SK-N-DZ (cell line): ENCODE measurements around the gene FOXP1.

Experiments used
- DNase-seq: peaks from one replicate; pipeline ENCODE4 v3.0.0-alpha.2; 2015; ENCODE audit warnings: low spot score

The FOXP1 gene

GRCh38 chr3:71308836-71309235 is 274.7 kb downstream of the FOXP1 start:
- DNase-seq, result no peak

GRCh38 chr3:71307991-71308697 is 275.4 kb downstream of the FOXP1 start:
- no peak for DNase-seq

GRCh38 chr3:71305231-71306206 is 278.0 kb downstream of the FOXP1 start:
- peak; percentile 16 for DNase-seq

GRCh38 chr3:71304684-71305083 is 278.8 kb downstream of the FOXP1 start:
- DNase-seq, result no peak

DNA sequence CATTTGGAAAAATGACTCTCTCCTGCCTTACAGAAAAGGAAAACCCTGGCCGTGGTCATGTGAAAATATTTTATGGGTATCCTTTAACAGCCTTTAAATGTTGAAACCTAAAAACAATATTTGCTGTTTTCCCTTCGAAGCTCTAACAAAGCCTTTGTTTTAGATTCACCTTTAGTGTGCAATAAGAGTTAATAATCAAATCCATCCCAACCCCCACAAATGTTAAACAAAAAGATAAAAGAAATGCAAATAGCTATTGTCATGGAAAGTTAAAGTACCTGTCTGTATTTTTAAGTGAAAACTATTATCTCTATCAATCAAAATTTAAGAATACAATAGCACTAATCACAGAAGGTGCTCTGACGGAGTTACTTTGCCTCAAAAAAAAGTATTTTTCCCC is 279.3 kb downstream of the FOXP1 start:
- DNase-seq, result no peak

DNA sequence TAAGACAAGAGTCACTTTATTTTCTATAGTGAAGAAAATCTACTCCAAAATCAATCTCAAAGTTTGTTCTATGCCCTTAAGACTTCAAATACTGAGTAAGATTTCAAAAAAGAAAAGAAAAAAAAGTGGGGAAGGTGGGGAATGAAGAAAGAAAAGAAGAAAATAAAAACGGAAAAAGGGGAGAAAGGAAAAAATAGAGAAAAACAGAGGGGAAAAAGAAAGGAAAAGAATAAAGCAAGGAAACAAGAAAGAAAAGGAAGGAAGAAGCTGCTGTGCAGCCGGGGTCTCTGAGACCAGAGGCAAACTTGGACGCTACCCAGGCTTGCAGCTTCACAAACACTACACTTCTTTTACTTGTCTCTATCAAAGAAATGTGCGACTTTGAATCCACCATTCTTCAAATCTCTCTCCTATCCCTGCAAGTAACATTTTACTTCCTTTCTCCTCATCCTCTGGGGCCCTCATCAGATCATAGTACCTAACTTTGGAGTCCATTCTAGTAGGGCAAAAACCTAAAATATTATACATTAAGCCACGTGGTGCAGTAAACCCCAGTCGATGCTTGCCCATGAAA is 279.8 kb downstream of the FOXP1 start:
- DNase-seq, result no peak

GRCh38 chr3:71302604-71303003 is 280.9 kb downstream of the FOXP1 start:
- DNase-seq, result no peak

DNA sequence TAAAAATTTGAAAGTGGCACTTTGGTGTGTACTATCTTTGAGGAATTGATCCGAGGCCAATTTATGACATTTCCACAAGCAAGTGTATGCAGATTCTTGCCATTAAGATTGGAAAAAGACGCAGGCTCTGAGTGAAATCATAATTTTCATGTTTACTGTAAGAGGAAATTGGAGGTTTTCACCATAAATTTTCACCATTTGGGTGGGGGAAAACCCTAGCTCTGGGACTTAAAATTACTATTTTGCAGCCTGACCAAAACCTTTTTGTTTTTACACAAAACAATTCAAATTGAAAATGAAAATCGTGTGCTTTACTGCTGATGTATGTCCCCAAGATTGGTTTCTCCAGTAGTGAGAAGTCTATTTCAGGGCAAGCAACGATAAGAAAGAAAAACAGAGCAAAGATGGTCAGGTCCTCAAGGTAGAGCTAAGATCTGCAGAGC is 282.6 kb downstream of the FOXP1 start:
- no peak for DNase-seq

GRCh38 chr3:71299160-71299559 is 284.4 kb downstream of the FOXP1 start:
- DNase-seq, result no peak

GRCh38 chr3:71294919-71295318 is 288.6 kb downstream of the FOXP1 start:
- no peak for DNase-seq

DNA sequence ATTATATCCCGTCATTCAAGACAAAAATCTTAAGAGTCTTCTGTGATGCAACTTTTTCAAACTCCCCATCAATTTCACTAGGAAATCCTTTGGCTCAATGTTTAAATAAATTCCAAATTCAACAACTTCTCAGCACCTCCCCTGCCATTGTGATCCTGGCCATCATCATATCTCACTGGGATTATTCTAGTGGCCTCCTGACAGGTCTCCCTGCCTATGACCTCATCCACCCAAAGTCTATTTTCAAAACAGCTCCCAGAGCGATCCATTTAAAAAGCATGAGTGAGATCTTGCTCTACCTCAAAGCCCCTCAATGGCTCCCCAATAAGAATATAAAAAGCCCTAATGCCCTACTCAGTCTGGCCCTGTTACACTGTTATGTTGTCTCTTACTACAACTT is 293.2 kb downstream of the FOXP1 start:
- no peak for DNase-seq

DNA sequence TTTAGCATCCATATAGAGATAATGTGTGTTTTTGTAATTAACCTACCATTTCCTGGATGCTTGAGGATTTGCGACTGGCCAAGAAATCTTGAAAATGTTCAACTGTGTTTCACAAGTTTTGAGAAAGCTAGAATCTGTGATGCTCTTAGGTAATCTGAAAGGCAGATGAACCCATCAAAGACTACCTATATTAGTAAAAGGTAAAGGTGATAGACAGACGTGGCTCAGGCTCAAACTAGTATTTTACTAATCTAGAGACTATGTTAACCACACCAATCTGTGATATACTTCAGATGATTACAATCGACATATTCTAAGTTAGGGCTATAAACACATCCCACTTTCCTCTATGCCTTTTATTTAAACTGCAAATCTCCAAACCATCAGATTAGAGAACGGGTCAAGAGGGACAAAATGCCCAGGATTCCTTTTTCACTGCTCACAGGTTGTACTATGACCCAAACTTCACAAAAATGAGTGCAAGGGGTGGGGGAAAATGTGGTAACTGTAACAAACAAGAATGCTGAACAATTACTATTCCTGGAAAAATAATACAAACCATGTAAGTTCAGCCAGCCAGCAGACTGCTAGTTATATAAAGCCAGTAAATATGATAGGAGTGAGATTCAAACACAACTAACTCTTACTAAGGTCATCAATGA is 295.1 kb downstream of the FOXP1 start:
- no peak for DNase-seq

DNA sequence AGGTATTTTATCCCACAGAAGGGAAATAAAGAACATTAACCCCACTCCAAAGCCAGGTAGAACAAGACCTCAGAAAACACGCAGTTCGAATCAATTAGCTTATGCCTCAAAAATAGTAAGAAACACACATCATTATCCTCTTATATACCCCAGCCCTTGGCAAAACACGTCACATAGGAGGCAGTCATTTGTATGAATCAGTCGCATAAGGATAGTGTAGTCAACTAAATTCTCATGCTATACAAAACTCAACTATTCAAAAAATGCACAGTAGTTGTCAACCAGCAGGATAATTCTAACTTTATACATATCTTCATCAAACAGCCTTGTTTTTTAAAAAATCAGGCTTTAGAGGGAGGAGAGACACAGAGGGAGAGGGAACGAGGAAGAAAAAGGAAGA is 298.4 kb downstream of the FOXP1 start:
- DNase-seq, result no peak

DNA sequence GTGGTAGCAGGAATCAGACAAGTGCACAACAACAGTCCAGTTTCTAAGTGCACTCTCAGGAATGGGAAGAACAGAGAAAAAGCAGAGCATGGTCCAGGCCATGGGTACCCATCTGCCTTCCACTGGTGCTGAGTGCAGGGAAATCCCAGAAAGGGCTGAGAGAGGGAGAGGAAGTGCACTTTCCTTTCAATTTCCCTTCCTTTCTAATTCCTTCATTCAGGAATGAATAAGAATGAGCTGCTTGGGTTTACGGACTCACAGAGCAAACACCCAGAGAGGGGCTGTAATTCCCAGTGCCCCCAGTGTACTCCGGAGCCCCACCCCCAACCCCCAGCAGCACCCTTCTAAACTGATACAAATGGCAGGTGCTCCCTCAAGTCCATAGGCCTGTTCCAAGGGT is 300.6 kb downstream of the FOXP1 start:
- no peak for DNase-seq

GRCh38 chr3:71281280-71281679 is 302.2 kb downstream of the FOXP1 start:
- no peak for DNase-seq

- no peak for DNase-seq
Observed at GRCh38 chr3:71277341-71277740, 306.2 kb downstream of the FOXP1 start.

DNA sequence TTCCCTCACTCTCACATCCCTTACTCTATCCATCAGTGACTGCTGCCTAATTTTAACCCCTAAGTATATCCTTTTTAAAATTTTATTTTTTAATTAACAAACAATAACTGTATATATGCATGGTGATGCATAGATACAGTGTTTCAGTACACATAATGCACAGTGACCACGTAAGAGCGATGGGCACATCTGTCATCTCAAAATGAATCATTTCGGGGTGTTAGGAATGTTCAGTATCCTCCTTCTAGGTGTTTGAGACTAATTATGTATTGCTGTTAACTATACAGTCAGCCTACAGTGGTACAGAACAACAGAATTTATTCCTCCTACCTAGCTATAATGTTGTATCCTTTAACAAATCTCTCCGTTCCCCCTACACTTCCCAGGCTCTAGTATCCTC is 307.0 kb downstream of the FOXP1 start:
- no peak for DNase-seq

- DNase-seq, result no peak
Observed at GRCh38 chr3:71273453-71273852, 310.1 kb downstream of the FOXP1 start.

- DNase-seq, result no peak
Observed at GRCh38 chr3:71271596-71271995, 311.9 kb downstream of the FOXP1 start.

- DNase-seq, result no peak
Observed at GRCh38 chr3:71269906-71270305, 313.6 kb downstream of the FOXP1 start.

DNA sequence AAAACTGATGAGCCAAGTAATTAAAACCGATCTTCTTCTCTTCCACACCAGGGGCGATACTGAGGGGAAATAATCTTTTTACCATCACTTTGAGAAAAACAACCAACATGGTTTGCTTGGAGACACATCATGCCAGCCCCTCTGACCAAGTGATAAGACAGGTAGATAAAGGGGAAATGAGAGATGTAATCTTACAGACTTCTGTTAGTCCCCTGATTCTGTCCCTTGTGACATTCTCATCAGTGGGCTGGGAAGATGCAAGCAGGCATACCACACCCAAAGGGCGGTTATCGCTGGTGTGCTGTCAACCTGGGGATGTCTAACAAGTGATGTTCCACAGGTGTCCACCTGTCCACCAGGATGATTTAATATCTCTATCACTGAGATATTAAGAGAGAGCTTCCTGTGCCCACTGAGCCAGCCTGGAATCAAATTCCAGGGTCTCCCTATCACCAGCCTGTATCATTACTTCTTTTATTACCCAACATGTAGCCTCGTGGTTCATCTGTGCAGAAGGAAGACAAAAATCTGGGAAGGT is 315.0 kb downstream of the FOXP1 start:
- peak; percentile 39 for DNase-seq

- no peak for DNase-seq
Observed at GRCh38 chr3:71266875-71267274, 316.7 kb downstream of the FOXP1 start.
